ENCODE data around the gene RAB40B. TPM values are rescaled to one million over a fixed set of nuclear protein-coding genes. Genes with fewer than 3 reads are reported as not detected.
A peak's percentile ranks its signal among the peaks of the same experiment; 100 is the strongest.

Gene RAB40B
- total and polyA plus RNA-seq, 2 of the 13 experiments (the other 11 are each of a cell fraction or from before 2014, with no cell fraction given) = 6.2 to 6.5 TPM

DNA sequence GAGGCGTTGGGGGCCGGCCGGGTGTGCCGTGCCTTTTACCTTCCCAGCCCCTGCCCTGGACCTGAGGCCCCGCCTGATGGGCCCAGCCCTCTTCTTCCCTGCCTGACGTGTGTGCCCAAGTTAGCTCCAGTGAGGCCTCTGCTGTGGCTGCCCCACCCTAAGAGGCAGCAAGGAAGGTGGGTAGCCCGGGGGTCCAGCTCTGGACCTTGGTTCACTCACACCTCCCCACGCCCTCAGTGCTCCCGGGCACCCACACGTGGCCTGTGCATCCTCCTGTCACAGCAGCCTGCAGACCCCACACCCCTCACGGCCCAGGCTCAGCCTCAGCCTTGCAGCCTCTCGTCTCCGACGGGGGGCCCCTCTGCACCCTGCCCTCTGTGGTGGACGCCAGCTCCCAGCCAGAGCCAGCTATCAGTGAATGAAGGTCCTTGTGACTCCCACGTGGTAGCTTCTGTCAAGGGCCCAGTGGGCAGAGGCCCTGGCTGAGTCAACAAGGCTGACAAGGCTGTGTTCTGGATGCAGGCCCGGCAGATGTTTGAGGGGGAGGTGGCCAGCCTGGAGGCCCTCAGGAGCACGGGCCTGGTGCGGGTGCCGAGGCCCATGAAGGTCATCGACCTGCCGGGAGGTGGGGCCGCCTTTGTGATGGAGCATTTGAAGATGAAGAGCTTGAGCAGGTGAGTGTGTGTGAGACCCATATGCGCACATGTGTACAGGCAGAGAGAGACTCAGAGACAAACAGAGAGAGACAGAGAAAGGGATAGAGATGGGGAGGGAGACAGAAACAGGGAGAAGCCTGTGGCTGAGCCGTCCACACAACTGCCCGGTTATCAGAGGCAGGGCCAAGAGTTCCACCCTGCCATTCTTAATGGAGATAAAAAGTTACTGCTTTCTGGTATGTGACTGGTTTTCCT lies 39.7 kb upstream of the RAB40B start (continued):
- TF ChIP-seq MXI1 (IDR thresholded peaks at IDR 0.05; ENCODE audit: borderline replicate concordance, low read depth, low read length) = peak; percentile 99
- TF ChIP-seq ETV5 (CRISPR knock-in tag; IDR thresholded peaks at IDR 0.05; ENCODE audit: borderline replicate concordance) = peak; percentile 82
- TF ChIP-seq, protein P1, sequence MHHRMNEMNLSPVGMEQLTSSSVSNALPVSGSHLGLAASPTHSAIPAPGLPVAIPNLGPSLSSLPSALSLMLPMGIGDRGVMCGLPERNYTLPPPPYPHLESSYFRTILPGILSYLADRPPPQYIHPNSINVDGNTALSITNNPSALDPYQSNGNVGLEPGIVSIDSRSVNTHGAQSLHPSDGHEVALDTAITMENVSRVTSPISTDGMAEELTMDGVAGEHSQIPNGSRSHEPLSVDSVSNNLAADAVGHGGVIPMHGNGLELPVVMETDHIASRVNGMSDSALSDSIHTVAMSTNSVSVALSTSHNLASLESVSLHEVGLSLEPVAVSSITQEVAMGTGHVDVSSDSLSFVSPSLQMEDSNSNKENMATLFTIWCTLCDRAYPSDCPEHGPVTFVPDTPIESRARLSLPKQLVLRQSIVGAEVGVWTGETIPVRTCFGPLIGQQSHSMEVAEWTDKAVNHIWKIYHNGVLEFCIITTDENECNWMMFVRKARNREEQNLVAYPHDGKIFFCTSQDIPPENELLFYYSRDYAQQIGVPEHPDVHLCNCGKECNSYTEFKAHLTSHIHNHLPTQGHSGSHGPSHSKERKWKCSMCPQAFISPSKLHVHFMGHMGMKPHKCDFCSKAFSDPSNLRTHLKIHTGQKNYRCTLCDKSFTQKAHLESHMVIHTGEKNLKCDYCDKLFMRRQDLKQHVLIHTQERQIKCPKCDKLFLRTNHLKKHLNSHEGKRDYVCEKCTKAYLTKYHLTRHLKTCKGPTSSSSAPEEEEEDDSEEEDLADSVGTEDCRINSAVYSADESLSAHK (CRISPR knock-in tag; IDR thresholded peaks at IDR 0.05; ENCODE audit: borderline replicate concordance) = no peak
- TF ChIP-seq, protein P2, sequence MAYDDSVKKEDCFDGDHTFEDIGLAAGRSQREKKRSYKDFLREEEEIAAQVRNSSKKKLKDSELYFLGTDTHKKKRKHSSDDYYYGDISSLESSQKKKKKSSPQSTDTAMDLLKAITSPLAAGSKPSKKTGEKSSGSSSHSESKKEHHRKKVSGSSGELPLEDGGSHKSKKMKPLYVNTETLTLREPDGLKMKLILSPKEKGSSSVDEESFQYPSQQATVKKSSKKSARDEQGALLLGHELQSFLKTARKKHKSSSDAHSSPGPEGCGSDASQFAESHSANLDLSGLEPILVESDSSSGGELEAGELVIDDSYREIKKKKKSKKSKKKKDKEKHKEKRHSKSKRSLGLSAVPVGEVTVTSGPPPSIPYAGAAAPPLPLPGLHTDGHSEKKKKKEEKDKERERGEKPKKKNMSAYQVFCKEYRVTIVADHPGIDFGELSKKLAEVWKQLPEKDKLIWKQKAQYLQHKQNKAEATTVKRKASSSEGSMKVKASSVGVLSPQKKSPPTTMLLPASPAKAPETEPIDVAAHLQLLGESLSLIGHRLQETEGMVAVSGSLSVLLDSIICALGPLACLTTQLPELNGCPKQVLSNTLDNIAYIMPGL (CRISPR knock-in tag; IDR thresholded peaks at IDR 0.05; ENCODE audit: borderline replicate concordance in 1 of 2, low read depth in 1 of 2) = peak; percentile 92 to 97
- TF ChIP-seq SAFB2 (CRISPR knock-in tag; IDR thresholded peaks at IDR 0.05; ENCODE audit: borderline replicate concordance, low read depth) = peak; percentile 77; the same call in 1 of the 2 replicates
- TF ChIP-seq, protein P3, sequence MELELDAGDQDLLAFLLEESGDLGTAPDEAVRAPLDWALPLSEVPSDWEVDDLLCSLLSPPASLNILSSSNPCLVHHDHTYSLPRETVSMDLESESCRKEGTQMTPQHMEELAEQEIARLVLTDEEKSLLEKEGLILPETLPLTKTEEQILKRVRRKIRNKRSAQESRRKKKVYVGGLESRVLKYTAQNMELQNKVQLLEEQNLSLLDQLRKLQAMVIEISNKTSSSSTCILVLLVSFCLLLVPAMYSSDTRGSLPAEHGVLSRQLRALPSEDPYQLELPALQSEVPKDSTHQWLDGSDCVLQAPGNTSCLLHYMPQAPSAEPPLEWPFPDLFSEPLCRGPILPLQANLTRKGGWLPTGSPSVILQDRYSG (CRISPR knock-in tag; IDR thresholded peaks at IDR 0.05) = peak; percentile 98
- TF ChIP-seq, protein P4, sequence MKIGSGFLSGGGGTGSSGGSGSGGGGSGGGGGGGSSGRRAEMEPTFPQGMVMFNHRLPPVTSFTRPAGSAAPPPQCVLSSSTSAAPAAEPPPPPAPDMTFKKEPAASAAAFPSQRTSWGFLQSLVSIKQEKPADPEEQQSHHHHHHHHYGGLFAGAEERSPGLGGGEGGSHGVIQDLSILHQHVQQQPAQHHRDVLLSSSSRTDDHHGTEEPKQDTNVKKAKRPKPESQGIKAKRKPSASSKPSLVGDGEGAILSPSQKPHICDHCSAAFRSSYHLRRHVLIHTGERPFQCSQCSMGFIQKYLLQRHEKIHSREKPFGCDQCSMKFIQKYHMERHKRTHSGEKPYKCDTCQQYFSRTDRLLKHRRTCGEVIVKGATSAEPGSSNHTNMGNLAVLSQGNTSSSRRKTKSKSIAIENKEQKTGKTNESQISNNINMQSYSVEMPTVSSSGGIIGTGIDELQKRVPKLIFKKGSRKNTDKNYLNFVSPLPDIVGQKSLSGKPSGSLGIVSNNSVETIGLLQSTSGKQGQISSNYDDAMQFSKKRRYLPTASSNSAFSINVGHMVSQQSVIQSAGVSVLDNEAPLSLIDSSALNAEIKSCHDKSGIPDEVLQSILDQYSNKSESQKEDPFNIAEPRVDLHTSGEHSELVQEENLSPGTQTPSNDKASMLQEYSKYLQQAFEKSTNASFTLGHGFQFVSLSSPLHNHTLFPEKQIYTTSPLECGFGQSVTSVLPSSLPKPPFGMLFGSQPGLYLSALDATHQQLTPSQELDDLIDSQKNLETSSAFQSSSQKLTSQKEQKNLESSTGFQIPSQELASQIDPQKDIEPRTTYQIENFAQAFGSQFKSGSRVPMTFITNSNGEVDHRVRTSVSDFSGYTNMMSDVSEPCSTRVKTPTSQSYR (CRISPR knock-in tag; IDR thresholded peaks at IDR 0.05; ENCODE audit: borderline replicate concordance) = peak; percentile 97
- no peak for TF ChIP-seq SYNCRIP (IDR thresholded peaks at IDR 0.05; ENCODE audit: insufficient read depth, low read depth, low read length)
- peak; percentile 97 for TF ChIP-seq ZNF441 (CRISPR knock-in tag; IDR thresholded peaks at IDR 0.05; ENCODE audit: borderline replicate concordance)
- peak; percentile 98 for TF ChIP-seq ZBTB8A (CRISPR knock-in tag; IDR thresholded peaks at IDR 0.05; ENCODE audit: borderline replicate concordance, low read depth)
- no peak for TF ChIP-seq NFIB (CRISPR knock-in tag; IDR thresholded peaks at IDR 0.05; ENCODE audit: borderline replicate concordance)
- no peak for TF ChIP-seq ZNF75D (CRISPR knock-in tag; IDR thresholded peaks at IDR 0.05; ENCODE audit: borderline replicate concordance)
- peak; percentile 97 for TF ChIP-seq MTF1 (CRISPR knock-in tag; IDR thresholded peaks at IDR 0.05)
- TF ChIP-seq ZNF230 (CRISPR knock-in tag; IDR thresholded peaks at IDR 0.05) = peak; percentile 99
- TF ChIP-seq ZFX (CRISPR knock-in tag; IDR thresholded peaks at IDR 0.05; ENCODE audit: low read depth) = peak; percentile 100
- TF ChIP-seq RFX5 (IDR thresholded peaks at IDR 0.05; ENCODE audit: low read depth, low read length) = no peak; the same call in 1 of the 2 replicates
- TF ChIP-seq ZNF720 (CRISPR knock-in tag; IDR thresholded peaks at IDR 0.05) = peak; percentile 72; the same call in 1 of the 2 replicates
- TF ChIP-seq CAMTA2 (CRISPR knock-in tag; IDR thresholded peaks at IDR 0.05; ENCODE audit: borderline replicate concordance) = no peak; the same call in 1 of the 2 replicates
